Activated CD4-positive, alpha-beta T cell treated with anti-CD3 and anti-CD28 coated beads for 1 hour (primary cell): ENCODE measurements around the gene ADRM1.

ENCODE experiments used
- DNase-seq: peaks from one replicate; pipeline ENCODE4 v3.0.0-alpha.2; 2020

The ADRM1 gene

DNA sequence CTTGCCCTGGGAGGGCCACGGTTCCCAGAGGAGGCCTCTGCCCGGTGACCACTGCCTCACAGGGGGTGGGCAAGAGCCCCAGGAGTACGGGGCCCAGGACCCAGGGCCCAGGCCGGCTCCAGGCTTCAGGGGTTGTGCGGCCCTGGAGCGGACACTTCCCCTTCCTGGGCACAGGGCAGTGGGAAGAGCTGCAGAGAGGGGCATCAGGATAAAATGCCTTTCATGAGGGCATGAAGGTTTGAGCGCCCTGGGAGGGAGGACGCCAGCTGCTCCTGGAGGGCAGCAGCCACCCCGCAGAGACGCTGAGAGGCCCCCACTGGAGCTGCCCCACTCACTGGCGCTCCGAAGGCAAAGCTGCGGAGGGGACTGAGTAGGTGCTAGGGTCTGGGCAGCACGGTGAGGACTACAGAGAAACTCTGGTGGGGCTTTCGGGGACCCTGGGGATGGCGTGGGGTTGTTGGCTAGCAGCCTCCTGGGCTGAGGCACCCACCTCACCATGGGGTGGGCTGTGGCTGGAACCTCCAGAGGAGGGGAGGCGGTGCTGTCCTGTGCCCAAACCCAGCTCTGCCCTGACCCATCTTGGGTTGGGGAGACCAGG, 53.9 kb downstream of the ADRM1 start:
- DNase-seq: no peak

DNA sequence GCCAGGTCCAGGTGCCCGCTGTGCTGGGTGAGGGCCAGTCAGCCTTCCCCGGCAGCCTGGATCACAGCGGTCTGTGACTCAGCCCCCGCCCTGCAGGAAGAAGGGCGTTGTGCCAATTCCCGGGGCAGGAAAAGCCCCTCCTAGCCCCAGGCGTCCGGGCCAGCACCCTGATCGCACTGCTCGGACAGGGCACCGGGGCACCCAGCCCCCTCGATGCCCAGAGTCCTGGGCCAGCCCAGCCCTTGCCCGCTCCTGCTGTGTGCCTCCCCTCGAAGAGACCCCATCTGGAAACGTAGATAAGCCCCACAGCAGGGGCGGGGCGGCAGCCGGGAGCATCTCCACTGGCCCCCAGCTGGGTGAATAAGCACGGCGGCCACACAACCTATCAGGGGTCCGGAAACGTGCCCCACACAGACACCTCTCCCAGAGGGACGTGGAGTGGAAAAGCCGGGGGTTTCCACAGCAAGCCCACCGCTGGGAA, 54.4 kb downstream of the ADRM1 start:
- DNase-seq: no peak

DNA sequence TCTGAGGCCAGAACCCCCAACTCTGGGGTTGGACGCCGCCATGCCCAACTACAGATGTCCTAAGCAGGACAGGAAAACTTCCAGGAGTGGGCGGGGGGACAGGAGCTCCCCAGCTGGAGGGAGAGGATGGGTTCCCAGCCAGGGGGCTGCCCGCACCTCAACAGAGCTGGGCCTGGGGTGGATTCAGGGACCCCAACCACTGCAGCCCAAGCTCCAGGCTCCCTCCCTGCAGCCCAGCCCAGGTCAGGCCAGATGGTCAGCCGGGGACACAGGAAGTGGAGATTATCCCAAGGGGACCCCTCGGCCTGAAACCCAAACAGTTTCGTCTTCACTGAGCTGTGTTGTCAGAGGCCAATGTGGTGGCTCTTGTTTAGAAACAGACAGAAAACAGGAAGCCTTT, 54.9 kb downstream of the ADRM1 start:
- DNase-seq: no peak
